Loucy (cell line): ENCODE data around the gene CGB8.

Experiments
- H2AFZ ChIP-seq: fragments of 200-600 bp; sonication (generic); 2 replicates; pipeline ENCODE4 v1.6.0; 2016; ENCODE audit warnings: antibody characterized with exemption, mild to moderate bottlenecking, low read length, moderate library complexity
- H3F3A ChIP-seq: fragments of 200-600 bp; 2 replicates; pipeline ENCODE4 v1.6.0; 2016; ENCODE audit warnings: antibody characterized with exemption, low read depth, mild to moderate bottlenecking
- H3K27me3 ChIP-seq: fragments of 200-600 bp; sonication (generic); 2 replicates; pipeline ENCODE4 v1.6.1; 2014; ENCODE audit warnings: low read length, mild to moderate bottlenecking; ENCODE audit not compliant: insufficient read depth, poor library complexity, severe bottlenecking
- H3K36me3 ChIP-seq: fragments of 200-600 bp; sonication (generic); 2 replicates; pipeline ENCODE4 v1.6.1; 2016; ENCODE audit warnings: low read length; ENCODE audit not compliant: insufficient read depth
- H3K4me1 ChIP-seq: fragments of 200-600 bp; sonication (generic); 2 replicates; pipeline ENCODE4 v1.5.1; 2014; ENCODE audit warnings: low read length, mild to moderate bottlenecking; ENCODE audit not compliant: insufficient read depth, poor library complexity, severe bottlenecking
- H3K4me2 ChIP-seq: fragments of 200-600 bp; sonication (generic); 2 replicates; pipeline ENCODE4 v1.6.0; 2014; ENCODE audit warnings: antibody characterized with exemption, low read length, low read depth, mild to moderate bottlenecking; ENCODE audit not compliant: poor library complexity, severe bottlenecking
- H3K4me3 ChIP-seq: fragments of 200-600 bp; sonication (generic); 2 replicates; pipeline ENCODE4 v1.5.1; 2014; ENCODE audit warnings: low read length, mild to moderate bottlenecking, mixed read lengths; ENCODE audit not compliant: poor library complexity, severe bottlenecking
- H3K79me2 ChIP-seq: fragments of 200-600 bp; sonication (generic); 2 replicates; pipeline ENCODE4 v1.6.1; 2014; ENCODE audit warnings: low read length; ENCODE audit not compliant: insufficient read depth
- H3K9ac ChIP-seq: fragments of 200-600 bp; sonication (generic); 2 replicates; pipeline ENCODE4 v1.6.0; 2014; ENCODE audit warnings: mild to moderate bottlenecking, low read depth, low read length, moderate library complexity; ENCODE audit not compliant: poor library complexity, severe bottlenecking
- H3K9me2 ChIP-seq: fragments of 200-600 bp; sonication (generic); replicated peaks from 2 replicates; pipeline ENCODE4 v1.6.1; 2016; ENCODE audit warnings: low read depth, low read length, mixed read lengths
- H3K9me3 ChIP-seq: fragments of 200-600 bp; sonication (generic); 2 replicates; pipeline ENCODE4 v1.6.1; 2014; ENCODE audit warnings: mild to moderate bottlenecking, antibody characterized with exemption, low read length, low read depth; ENCODE audit not compliant: insufficient read depth
- H4K20me1 ChIP-seq: fragments of 200-600 bp; sonication (generic); 2 replicates; pipeline ENCODE4 v1.6.0; 2014; ENCODE audit warnings: antibody characterized with exemption, low read length, mild to moderate bottlenecking; ENCODE audit not compliant: insufficient read depth, poor library complexity, severe bottlenecking
- CTCF ChIP-seq: fragments of 200-600 bp; sonication (generic); conservative IDR thresholded peaks from 2 replicates; pipeline ENCODE4 v1.5.1; 2014; ENCODE audit warnings: mild to moderate bottlenecking, antibody characterized with exemption, low read length
- EZH2phosphoT487 ChIP-seq: fragments of 200-600 bp; IDR thresholded peaks from 2 replicates; pipeline ENCODE4 v1.6.1; 2018; ENCODE audit warnings: antibody characterized with exemption, mild to moderate bottlenecking, moderate library complexity, borderline replicate concordance

CGB8 gene

DNA sequence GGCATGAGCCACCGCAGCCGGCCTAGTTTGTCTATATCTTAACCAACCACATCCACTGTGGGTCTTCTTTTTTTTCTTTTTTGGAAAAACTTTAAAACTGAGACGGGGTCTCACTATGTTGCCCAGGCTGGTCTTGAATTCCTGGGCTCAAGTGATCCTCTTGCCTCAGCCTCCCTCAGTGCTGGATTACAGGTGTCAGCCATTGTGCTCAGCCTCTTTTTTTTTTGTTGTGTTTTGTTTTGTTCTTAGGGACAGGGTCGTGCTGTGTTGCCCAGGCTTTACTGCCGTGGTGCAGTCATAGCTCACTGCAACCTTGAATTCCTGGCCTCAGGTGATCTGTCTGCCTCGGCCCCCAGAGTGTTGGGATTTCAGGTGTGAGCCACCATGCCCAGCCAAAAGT lies 43.8 kb upstream of the CGB8 start:
- H3K79me2 ChIP-seq, result peaks cover 89% of the 10 kb centered on the region
- no peaks in the 10 kb centered on the region for H3K9me3 ChIP-seq
- peaks cover 74% of the 10 kb centered on the region for H4K20me1 ChIP-seq
- no peak overlapping the region for H3K9ac ChIP-seq
- no peak overlapping the region for H3K4me3 ChIP-seq
- peaks cover 5% of the 10 kb centered on the region; the same call in 1 of the 2 replicates for H3F3A ChIP-seq
- TF ChIP-seq EZH2phosphoT487 (no peak), CTCF (no peak)
- no peaks in the 10 kb centered on the region for H3K9me2 ChIP-seq
- no peak overlapping the region for H3K4me2 ChIP-seq
- no peaks in the 10 kb centered on the region for H3K27me3 ChIP-seq
- H3K36me3 ChIP-seq, result peaks cover 85% of the 10 kb centered on the region
- H3K4me1 ChIP-seq, result peaks cover 15% of the 10 kb centered on the region
- no peak overlapping the region for H2AFZ ChIP-seq

- Histone ChIP-seq H3K9me2 (no peaks in the 10 kb centered on the region), H4K20me1 (peaks cover 77% of the 10 kb centered on the region), H3F3A (no peaks in the 10 kb centered on the region), H3K4me1 (peaks cover 15% of the 10 kb centered on the region), H3K9ac (no peak overlapping the region), H3K4me3 (no peak overlapping the region), H2AFZ (no peak overlapping the region), H3K27me3 (no peaks in the 10 kb centered on the region), H3K9me3 (no peaks in the 10 kb centered on the region), H3K79me2 (peaks cover 93% of the 10 kb centered on the region), H3K4me2 (no peak overlapping the region), H3K36me3 (peaks cover 76% of the 10 kb centered on the region)
- TF ChIP-seq EZH2phosphoT487, result no peak
- TF ChIP-seq CTCF, result no peak
Measured at GRCh38 chr19:49091391-49092038, 42.6 kb upstream of the CGB8 start.

- peaks cover 19% of the 10 kb centered on the region for H3K4me1 ChIP-seq
- peaks cover 30% of the 10 kb centered on the region for H3K36me3 ChIP-seq
- no peak overlapping the region for H2AFZ ChIP-seq
- H3K9me2 ChIP-seq, result no peaks in the 10 kb centered on the region
- no peak for TF ChIP-seq CTCF
- no peak for TF ChIP-seq EZH2phosphoT487
- no peaks in the 10 kb centered on the region for H3K9me3 ChIP-seq
- H3K4me2 ChIP-seq, result peak overlapping the region; percentile 96
- peaks cover 54% of the 10 kb centered on the region for H4K20me1 ChIP-seq
- H3K4me3 ChIP-seq, result peak overlapping the region; percentile 94
- peaks cover 5% of the 10 kb centered on the region for H3K27me3 ChIP-seq
- H3K79me2 ChIP-seq, result peaks cover 61% of the 10 kb centered on the region
- H3K9ac ChIP-seq, result peak overlapping the region; percentile 96
- H3F3A ChIP-seq, result no peaks in the 10 kb centered on the region
Measured at GRCh38 chr19:49086296-49086695, 37.4 kb upstream of the CGB8 start.
